ENCODE results near the gene UNC45A.

Gene UNC45A

DNA sequence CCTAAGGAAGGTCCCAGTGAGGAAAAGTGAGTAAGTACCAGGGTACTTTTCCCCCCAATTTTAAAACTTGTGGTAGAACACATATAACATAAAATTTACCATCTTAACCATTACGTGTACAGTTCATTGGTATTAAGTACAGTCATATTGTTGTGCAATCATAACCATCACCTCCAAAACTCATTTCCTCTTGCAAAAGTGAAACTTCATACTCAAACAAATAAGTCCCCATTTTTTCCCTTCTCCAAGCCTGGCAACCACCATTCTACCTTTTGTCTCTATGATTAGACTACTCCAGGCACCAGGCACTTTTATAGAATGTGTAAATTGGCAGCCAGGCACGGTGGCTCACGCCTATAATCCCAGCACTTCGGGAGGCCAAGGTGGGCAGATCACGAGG lies 47.0 kb downstream of the UNC45A start:
- no peak for DNase-seq (ENCODE audit: extremely low read depth, low read depth)
- TF ChIP-seq, protein P1, sequence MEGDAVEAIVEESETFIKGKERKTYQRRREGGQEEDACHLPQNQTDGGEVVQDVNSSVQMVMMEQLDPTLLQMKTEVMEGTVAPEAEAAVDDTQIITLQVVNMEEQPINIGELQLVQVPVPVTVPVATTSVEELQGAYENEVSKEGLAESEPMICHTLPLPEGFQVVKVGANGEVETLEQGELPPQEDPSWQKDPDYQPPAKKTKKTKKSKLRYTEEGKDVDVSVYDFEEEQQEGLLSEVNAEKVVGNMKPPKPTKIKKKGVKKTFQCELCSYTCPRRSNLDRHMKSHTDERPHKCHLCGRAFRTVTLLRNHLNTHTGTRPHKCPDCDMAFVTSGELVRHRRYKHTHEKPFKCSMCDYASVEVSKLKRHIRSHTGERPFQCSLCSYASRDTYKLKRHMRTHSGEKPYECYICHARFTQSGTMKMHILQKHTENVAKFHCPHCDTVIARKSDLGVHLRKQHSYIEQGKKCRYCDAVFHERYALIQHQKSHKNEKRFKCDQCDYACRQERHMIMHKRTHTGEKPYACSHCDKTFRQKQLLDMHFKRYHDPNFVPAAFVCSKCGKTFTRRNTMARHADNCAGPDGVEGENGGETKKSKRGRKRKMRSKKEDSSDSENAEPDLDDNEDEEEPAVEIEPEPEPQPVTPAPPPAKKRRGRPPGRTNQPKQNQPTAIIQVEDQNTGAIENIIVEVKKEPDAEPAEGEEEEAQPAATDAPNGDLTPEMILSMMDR (IDR thresholded peaks at IDR 0.05; ENCODE audit: low read depth, low read length): no peak

DNA sequence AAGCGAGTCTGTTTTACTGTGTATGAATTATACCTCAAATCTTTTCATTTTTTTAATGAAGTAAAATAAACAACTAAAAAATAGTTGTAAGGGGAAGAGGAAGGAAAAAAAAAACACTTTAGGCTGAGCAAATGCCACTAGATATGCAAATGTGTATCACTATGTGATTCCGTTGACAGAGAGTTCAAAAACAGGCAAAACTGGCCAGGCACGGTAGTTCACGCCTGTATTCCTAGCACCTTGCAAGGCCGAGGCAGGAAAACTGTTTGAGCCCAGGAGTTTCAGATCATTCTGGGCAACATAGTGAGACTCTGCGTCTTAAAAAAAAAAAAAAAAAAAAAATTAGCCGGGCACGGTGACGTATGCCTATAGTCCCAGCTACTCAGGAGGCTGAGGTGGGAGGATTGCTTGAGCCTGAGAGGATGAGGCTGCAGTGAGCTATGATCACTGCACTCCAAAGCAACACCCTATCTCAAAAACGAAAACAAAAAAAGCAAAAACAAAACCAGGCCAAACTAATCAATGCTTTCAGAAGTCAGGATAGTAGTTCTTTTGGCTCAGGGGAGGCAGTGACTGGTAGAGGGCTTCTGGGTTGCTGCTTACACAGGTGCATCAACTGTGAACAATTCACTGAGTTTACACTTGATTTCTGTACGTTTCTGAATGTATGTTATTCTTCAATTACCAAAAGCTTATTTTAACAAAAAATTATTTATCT lies 51.9 kb downstream of the UNC45A start:
- TF ChIP-seq, protein P1 (IDR thresholded peaks at IDR 0.05; ENCODE audit: low read depth, low read length): no peak
- no peak for DNase-seq (ENCODE audit: extremely low read depth, low read depth)

DNA sequence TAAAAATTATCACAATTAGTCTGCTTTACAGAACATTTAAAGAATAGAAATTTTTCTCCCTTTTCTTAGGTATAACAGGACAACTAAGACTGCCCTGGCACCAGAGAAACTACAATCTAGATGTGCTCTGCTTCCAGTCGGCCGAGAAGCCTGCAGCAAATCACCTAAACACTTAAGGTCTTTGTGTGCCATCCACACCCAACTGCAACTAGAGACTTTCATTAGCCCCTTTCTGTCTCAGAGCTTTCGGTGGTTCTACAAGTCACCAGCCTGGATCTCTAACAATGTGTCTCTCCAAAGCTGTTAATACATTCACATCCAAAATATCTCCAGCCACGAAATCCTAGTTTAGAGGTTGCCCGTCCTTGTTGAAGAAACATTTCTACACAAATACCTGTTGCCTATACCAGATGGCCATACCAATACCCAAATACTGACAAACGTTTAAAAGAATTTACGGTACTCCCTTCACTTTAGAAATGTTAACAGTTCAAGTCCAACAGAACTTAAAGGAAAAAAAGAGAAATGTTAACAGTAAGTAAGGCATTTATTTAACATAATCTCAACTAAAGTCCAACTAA lies 52.6 kb downstream of the UNC45A start:
- TF ChIP-seq, protein P1 (IDR thresholded peaks at IDR 0.05; ENCODE audit: low read depth, low read length): no peak
- no peak for DNase-seq (ENCODE audit: extremely low read depth, low read depth)

DNA sequence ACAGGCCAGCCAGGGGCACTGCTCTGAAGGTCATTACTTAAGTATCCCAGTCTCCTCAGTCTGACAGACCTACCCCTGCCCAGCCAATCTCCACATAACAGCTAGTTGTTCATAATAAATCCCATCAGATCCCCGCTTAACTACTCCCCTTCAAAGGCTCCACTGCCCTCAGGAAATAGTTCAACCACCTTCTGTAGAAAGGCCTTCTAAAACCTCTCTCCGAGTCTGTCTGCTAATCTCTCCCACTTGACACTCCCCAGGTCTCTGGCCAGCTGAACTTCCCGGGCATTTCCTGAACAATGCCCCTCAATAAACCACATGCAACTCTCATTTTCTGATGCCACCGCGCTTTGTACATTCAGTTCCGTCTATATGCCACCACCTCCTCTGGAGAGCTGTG lies 53.2 kb downstream of the UNC45A start:
- DNase-seq (ENCODE audit: extremely low read depth, low read depth): no peak
- TF ChIP-seq, protein P1 (IDR thresholded peaks at IDR 0.05; ENCODE audit: low read depth, low read length): no peak

DNA sequence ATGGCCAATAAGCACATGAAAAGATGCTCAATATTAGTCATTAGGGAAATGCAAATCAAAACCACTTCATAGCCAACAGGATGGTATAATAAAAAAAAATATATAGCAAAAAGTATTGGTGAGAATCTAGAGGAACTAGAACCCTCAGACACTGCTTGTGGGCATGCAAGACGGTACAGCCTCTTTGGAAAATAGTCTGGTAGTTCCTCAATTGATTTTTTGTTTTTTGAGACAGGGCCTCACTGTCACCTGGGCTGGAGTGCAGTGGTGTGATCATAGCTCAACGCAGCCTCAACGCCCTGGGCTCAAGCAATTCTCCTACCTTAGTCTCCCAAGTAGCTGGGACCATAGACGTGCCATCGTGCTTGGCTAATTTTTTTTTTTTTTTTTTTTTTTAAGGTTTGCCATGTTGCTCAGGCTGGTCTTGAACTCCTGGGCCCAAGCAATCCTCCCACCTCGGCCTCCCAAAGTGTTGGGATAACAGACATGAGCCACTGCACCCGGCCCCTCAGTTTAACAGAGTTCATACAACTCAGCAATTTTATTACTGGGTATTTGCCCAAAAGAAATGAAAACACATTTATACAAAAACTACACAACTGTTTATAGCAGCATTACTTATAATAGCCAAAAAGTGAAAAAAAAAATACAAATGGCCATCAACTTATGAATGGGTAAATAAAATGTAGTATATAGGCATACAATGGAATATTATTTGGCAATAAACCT lies 54.1 kb downstream of the UNC45A start:
- DNase-seq (ENCODE audit: extremely low read depth, low read depth): no peak
- TF ChIP-seq, protein P1 (IDR thresholded peaks at IDR 0.05; ENCODE audit: low read depth, low read length): no peak

DNA sequence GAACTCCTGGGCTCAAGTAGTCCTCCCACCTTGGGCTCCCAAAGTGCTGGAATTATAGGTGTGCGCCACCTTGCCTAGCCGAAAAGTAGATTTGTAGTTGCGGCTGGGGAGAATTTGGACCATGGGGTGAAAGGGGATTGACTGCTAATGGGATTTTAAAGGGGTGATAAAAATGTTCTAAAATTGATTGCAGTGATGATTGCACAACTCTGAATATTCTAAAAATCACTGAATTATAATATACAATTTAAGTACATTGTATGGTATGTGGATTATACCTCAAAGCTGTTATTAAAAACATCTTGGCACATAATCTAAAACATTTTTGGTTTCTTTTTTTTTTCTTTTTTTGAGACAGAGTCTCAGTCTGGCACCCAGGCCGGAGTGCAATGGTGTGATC lies 55.4 kb downstream of the UNC45A start:
- no peak for DNase-seq (ENCODE audit: extremely low read depth, low read depth)
- TF ChIP-seq, protein P1 (IDR thresholded peaks at IDR 0.05; ENCODE audit: low read depth, low read length): no peak
